H1 (cell line): ENCODE results near the gene LIPT2. TPM values are rescaled to one million over a fixed set of nuclear protein-coding genes. Genes with fewer than 3 reads are reported as not detected.

Experiments used
- CTCF ChIA-PET: fragments of 300-600 bp; sonication (Branson Sonifier 250); formaldehyde crosslinking; loops from one replicate; lab custom pipeline; 2021; ENCODE audit not compliant: partially characterized antibody; lab: Charles Lee
- POLR2A ChIA-PET: fragments of 300-600 bp; sonication (Branson Sonifier 250); formaldehyde crosslinking; loops from one replicate; lab custom pipeline; 2021; ENCODE audit warnings: inconsistent platforms; ENCODE audit not compliant: partially characterized antibody; lab: Charles Lee
- DNase-seq, 2 experiments: peaks; one replicate each; pipeline versions ENCODE4 v3.0.0 to v3.0.0-alpha.2; 2010 to 2022; ENCODE audit warnings: low spot score in 2 of 2, low read depth in 1 of 2, mixed read lengths in 1 of 2
- FAIRE-seq: peaks from 2 replicates; lab custom pipeline; 2011; peaks lifted over from hg19 to GRCh38; lab: Jason Lieb, UNC
- H2AFZ ChIP-seq: 2 replicates; pipeline ENCODE4 v1.8.1; 2012; ENCODE audit warnings: low read length, inconsistent platforms
- H2AK5ac ChIP-seq: 2 replicates; pipeline ENCODE4 v1.6.1; 2013; ENCODE audit warnings: low read depth, low read length
- H2BK120ac ChIP-seq: replicated peaks from 2 replicates; pipeline ENCODE3; 2013; ENCODE audit warnings: low read depth, low read length, inconsistent platforms
- H2BK12ac ChIP-seq: 2 replicates; pipeline ENCODE4 v1.6.1; 2013; ENCODE audit warnings: low read depth, low read length
- H2BK15ac ChIP-seq: 2 replicates; pipeline ENCODE4 v1.6.1; 2013; ENCODE audit warnings: low read length
- H2BK20ac ChIP-seq: 2 replicates; pipeline ENCODE4 v1.6.1; 2013; ENCODE audit warnings: low read length
- H2BK5ac ChIP-seq: 2 replicates; pipeline ENCODE4 v1.6.1; 2013; ENCODE audit warnings: low read depth, low read length
- H3K14ac ChIP-seq: 2 replicates; pipeline ENCODE4 v1.6.1; 2013; ENCODE audit warnings: inconsistent platforms; ENCODE audit not compliant: insufficient read length
- H3K18ac ChIP-seq: 2 replicates; pipeline ENCODE4 v1.6.1; 2013; ENCODE audit warnings: low read length; ENCODE audit errors: extremely low read depth
- H3K23ac ChIP-seq: 2 replicates; pipeline ENCODE4 v1.6.1; 2013; ENCODE audit warnings: inconsistent platforms; ENCODE audit not compliant: insufficient read length
- H3K23me2 ChIP-seq: 2 replicates; pipeline ENCODE4 v1.6.1; 2013; ENCODE audit warnings: low read depth, low read length
- H3K27ac ChIP-seq: 2 replicates; pipeline ENCODE4 v1.6.1; 2011; ENCODE audit warnings: low read depth, low read length, inconsistent platforms
- H3K27me3 ChIP-seq, 4 experiments: replicated peaks in 1 of 4; 1 replicate in 1 of 4; 2 replicates in 3 of 4; pipeline versions ENCODE4 v1.6.1 to v1.8.1; 2011 to 2013; ENCODE audit warnings: low read length in 3 of 4, mild to moderate bottlenecking in 3 of 4, inconsistent platforms in 2 of 4, mixed read lengths in 2 of 4, moderate library complexity in 1 of 4; ENCODE audit not compliant: control insufficient read depth in 3 of 4, insufficient read depth in 3 of 4; ENCODE audit errors: extremely low read depth in 1 of 4
- H3K36me3 ChIP-seq, 4 experiments: 2 replicates each; pipeline versions ENCODE4 v1.6.1 to v1.8.1; 2011 to 2013; ENCODE audit warnings: mild to moderate bottlenecking in 4 of 4, low read length in 3 of 4, moderate library complexity in 2 of 4, control low read depth in 1 of 4, inconsistent platforms in 1 of 4; ENCODE audit not compliant: insufficient read depth in 4 of 4, control insufficient read depth in 2 of 4
- H3K4ac ChIP-seq: replicated peaks from 2 replicates; pipeline ENCODE3; 2013; ENCODE audit warnings: low read length, low read depth, mixed read lengths, inconsistent platforms; ENCODE audit not compliant: insufficient read length
- H3K4me1 ChIP-seq, 4 experiments: replicated peaks in 1 of 4; 1 replicate in 1 of 4; 2 replicates in 3 of 4; pipeline versions ENCODE4 v1.6.1 to v1.8.1; 2011 to 2013; ENCODE audit warnings: low read length in 3 of 4, inconsistent platforms in 2 of 4, mixed read lengths in 1 of 4; ENCODE audit not compliant: insufficient read depth in 4 of 4, control insufficient read depth in 3 of 4
- H3K4me2 ChIP-seq, 2 experiments: 2 replicates each; pipeline versions ENCODE4 v1.6.1 to v1.8.1; 2011 to 2013; ENCODE audit warnings: low read depth in 2 of 2, low read length in 2 of 2, control low read depth in 1 of 2, inconsistent platforms in 1 of 2, mild to moderate bottlenecking in 1 of 2; ENCODE audit not compliant: insufficient read depth in 1 of 2
- H3K4me3 ChIP-seq, 4 experiments: fragments of 200-600, 300-600 bp in 1 of 4; sonication (generic), shearing (Covaris generic), sonication (Bioruptor Twin) in 1 of 4; 2 replicates each; pipeline versions ENCODE4 v1.5.1 to v1.8.1; 2011 to 2016; ENCODE audit warnings: low read length in 4 of 4, low read depth in 3 of 4, control low read depth in 2 of 4, inconsistent platforms in 2 of 4, mild to moderate bottlenecking in 2 of 4, mixed read lengths in 1 of 4, moderate library complexity in 1 of 4; ENCODE audit not compliant: insufficient read depth in 2 of 4; ENCODE audit errors: extremely low read depth in 1 of 4
- H3K56ac ChIP-seq: replicated peaks from 2 replicates; pipeline ENCODE3; 2013; ENCODE audit warnings: low read depth, mild to moderate bottlenecking, mixed read lengths, low read length, inconsistent platforms; ENCODE audit not compliant: insufficient read length
- H3K79me1 ChIP-seq: 2 replicates; pipeline ENCODE4 v1.6.1; 2013; ENCODE audit warnings: low read depth, low read length, control low read depth
- H3K79me2 ChIP-seq, 2 experiments: 2 replicates each; pipeline versions ENCODE4 v1.6.1 to v1.8.1; 2012 to 2013; ENCODE audit warnings: low read length in 2 of 2, mild to moderate bottlenecking in 2 of 2, inconsistent platforms in 1 of 2; ENCODE audit not compliant: insufficient read depth in 2 of 2, control insufficient read depth in 1 of 2
- H3K9ac ChIP-seq, 4 experiments: replicated peaks in 1 of 4; 1 replicate in 1 of 4; 2 replicates in 3 of 4; pipeline versions ENCODE4 v1.6.1 to v1.8.1; 2011 to 2013; ENCODE audit warnings: low read depth in 3 of 4, low read length in 3 of 4, control low read depth in 2 of 4, mild to moderate bottlenecking in 2 of 4, moderate library complexity in 2 of 4, inconsistent platforms in 1 of 4; ENCODE audit errors: extremely low read depth in 1 of 4
- H3K9me3 ChIP-seq, 2 experiments: 2 replicates each; pipeline versions ENCODE4 v1.6.1 to v1.8.1; 2012 to 2013; ENCODE audit warnings: mild to moderate bottlenecking in 2 of 2, moderate library complexity in 2 of 2, control low read depth in 1 of 2, inconsistent platforms in 1 of 2, low read depth in 1 of 2, low read length in 1 of 2, mixed read lengths in 1 of 2; ENCODE audit not compliant: insufficient read depth in 2 of 2
- H4K20me1 ChIP-seq, 2 experiments: replicated peaks in 1 of 2; 2 replicates each; pipeline versions ENCODE3 to v1.8.1; 2011 to 2013; ENCODE audit warnings: inconsistent platforms in 2 of 2, low read length in 2 of 2, mild to moderate bottlenecking in 1 of 2; ENCODE audit not compliant: insufficient read depth in 2 of 2, control insufficient read depth in 1 of 2
- H4K5ac ChIP-seq: 2 replicates; pipeline ENCODE4 v1.6.1; 2013; ENCODE audit warnings: low read length, low read depth, mixed read lengths, inconsistent platforms; ENCODE audit not compliant: insufficient read length
- H4K8ac ChIP-seq: 2 replicates; pipeline ENCODE4 v1.8.0; 2013; ENCODE audit warnings: mild to moderate bottlenecking, moderate library complexity, low read length, inconsistent platforms; ENCODE audit not compliant: insufficient read depth; ENCODE audit errors: extremely low read depth
- H4K91ac ChIP-seq: replicated peaks from 2 replicates; pipeline ENCODE3; 2013; ENCODE audit warnings: low read length, mixed read lengths, inconsistent platforms; ENCODE audit not compliant: insufficient read length
- BRCA1 ChIP-seq: IDR thresholded peaks from 2 replicates; pipeline ENCODE4 v1.6.1; 2012; ENCODE audit warnings: low read depth, low read length, improper control_type of control experiment
- CBX5 ChIP-seq: fragments of 300-800, 300-1000 bp; sonication (generic); IDR thresholded peaks from 2 replicates; pipeline ENCODE4 v1.7.1; 2016; ENCODE audit warnings: antibody characterized with exemption, low read length, low read depth
- CEBPB ChIP-seq: IDR thresholded peaks from 2 replicates; pipeline ENCODE4 v1.6.1; 2012; ENCODE audit warnings: low read depth, low read length
- CHD2 ChIP-seq: IDR thresholded peaks from 2 replicates; pipeline ENCODE4 v1.6.1; 2012; ENCODE audit warnings: low read length, improper control_type of control experiment
- FOSL1 ChIP-seq: IDR thresholded peaks from 2 replicates; pipeline ENCODE4 v1.6.1; 2011; ENCODE audit warnings: mild to moderate bottlenecking, low read depth, low read length, moderate library complexity; ENCODE audit not compliant: insufficient read depth
- JUN ChIP-seq: IDR thresholded peaks from 2 replicates; pipeline ENCODE4 v1.6.1; 2011; ENCODE audit warnings: low read depth, mild to moderate bottlenecking, improper control_type of control experiment, low read length
- RXRA ChIP-seq: IDR thresholded peaks from 2 replicates; pipeline ENCODE4 v1.6.1; 2011; ENCODE audit warnings: low read depth, mild to moderate bottlenecking, low read length, moderate library complexity; ENCODE audit not compliant: insufficient read depth
- SIN3A ChIP-seq, 2 experiments: IDR thresholded peaks in 1 of 2; conservative IDR thresholded peaks in 1 of 2; 2 replicates each; pipeline ENCODE4 v1.6.1; 2011 to 2012; ENCODE audit warnings: low read length in 2 of 2, improper control_type of control experiment in 1 of 2, low read depth in 1 of 2, mild to moderate bottlenecking in 1 of 2
- WGBS, 2 experiments: shearing (Covaris generic) in 1 of 2; methylation state at CpG; one replicate each; pipeline versions ENCODE4 v1.1.6 to v1.1.7; 2013 to 2015; ENCODE audit warnings: low lambda C conversion rate in 2 of 2, mixed read lengths in 2 of 2, inconsistent platforms in 1 of 2, low coverage in 1 of 2, missing lambda C conversion rate in 1 of 2; ENCODE audit not compliant: insufficient replicate concordance in 2 of 2, insufficient coverage in 1 of 2, insufficient read length in 1 of 2; ENCODE audit errors: extremely low coverage in 1 of 2, missing lambda C conversion rate in 1 of 2; 5-methylcytosine and 5-hydroxymethylcytosine counted together
- polyA plus RNA-seq, 7 experiments: library from polyadenylated mRNA; depleted of rRNA in 3 of 7; stranded (reverse) in 5 of 7; unstranded in 2 of 7; fragments of >200 nt in 5 of 7; fragments of 200-250 nt in 2 of 7; gene quantifications; 1 replicate in 5 of 7; 2 replicates in 1 of 7; 4 replicates in 1 of 7; pipeline versions ENCODE4 v1.2.1 to v1.2.3, GENCODE V29; 2011 to 2013; ENCODE audit warnings: missing spikeins in 2 of 7, mixed read lengths in 2 of 7
- total RNA-seq: library from RNA; stranded (reverse); fragmentation: NEBNext Ultra II Directional; extraction: Animal tissue kit (Norgen Biotek cat#: 25700); gene quantifications from 2 replicates; pipeline ENCODE4 v1.2.1, GENCODE V29; 2021
- TF ChIP-seq, protein P1 (sequence below): IDR thresholded peaks from 2 replicates; pipeline ENCODE4 v1.6.1; 2011; ENCODE audit warnings: low read depth, mild to moderate bottlenecking, low read length; ENCODE audit not compliant: insufficient read depth

LIPT2 gene
- total and polyA plus RNA-seq, 2 of the 8 experiments (the other 6 are each of a cell fraction or from before 2014, with no cell fraction given) = 6.4 to 16.7 TPM

DNA sequence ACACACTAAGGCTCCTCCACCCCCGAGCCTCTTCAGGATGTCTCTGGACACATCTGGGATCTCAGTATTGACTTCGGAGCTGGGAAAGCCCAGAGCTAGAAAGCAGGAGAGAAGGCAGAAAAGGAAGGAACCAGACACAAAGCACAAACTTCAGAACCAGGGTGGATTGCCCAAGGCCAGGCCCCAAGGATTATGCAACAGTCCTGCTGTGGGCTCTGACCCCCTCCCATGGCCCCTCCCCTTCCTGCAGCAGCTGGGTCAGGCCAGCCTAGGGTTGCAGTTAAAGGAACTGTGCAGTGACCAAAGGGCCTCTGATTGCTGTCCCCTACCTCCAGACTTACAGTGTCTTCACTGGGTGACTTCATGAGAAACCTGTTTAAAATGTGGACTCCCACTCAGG is 31.5 kb downstream of the LIPT2 start:
- H3K56ac ChIP-seq = no peak overlapping the region
- H2BK15ac ChIP-seq = no peak overlapping the region
- peaks cover 0 to 4% (median 0%) of the 10 kb centered on the region in 4 experiments; a peak in 3 of 7 replicates for H3K27me3 ChIP-seq
- peak overlapping the region; percentile 67 for H2AFZ ChIP-seq
- no peak overlapping the region for H2BK12ac ChIP-seq
- no peak overlapping the region for H4K91ac ChIP-seq
- ChIA-PET POLR2A (interaction anchor here (1.3 kb wide), 1 partner anchor 31 kb away, joined by 5 read pairs; the partner anchor contains the start of gene LIPT2), CTCF (interaction anchor here (0.6 to 5.3 kb wide), 6 partner anchors 9 to 110 kb away, joined by 3 to 42 read pairs (median 6); partner anchors contain the start of gene PGM2L1)
- peaks cover 0 to 8% (median 4%) of the 10 kb centered on the region in 4 experiments; a peak in 5 of 7 replicates for H3K4me1 ChIP-seq
- TF ChIP-seq CBX5 = no peak
- TF ChIP-seq RXRA = no peak
- TF ChIP-seq CEBPB = peak; percentile 96
- TF ChIP-seq BRCA1 = no peak
- TF ChIP-seq FOSL1 = no peak
- no peak for TF ChIP-seq CHD2
- TF ChIP-seq, protein P1, sequence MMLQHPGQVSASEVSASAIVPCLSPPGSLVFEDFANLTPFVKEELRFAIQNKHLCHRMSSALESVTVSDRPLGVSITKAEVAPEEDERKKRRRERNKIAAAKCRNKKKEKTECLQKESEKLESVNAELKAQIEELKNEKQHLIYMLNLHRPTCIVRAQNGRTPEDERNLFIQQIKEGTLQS = 0 out of 2 replicates have a peak, but pooled peaks have one; percentile 19
- TF ChIP-seq SIN3A (conservative IDR thresholded peaks at IDR 0.05 in 1 of 2, IDR thresholded peaks at IDR 0.05 in 1 of 2; ENCODE audit: low read depth in 1 of 2, low read length in 2 of 2) = no peak
- TF ChIP-seq JUN = no peak
- no peak overlapping the region for H3K18ac ChIP-seq
- no peak overlapping the region for H2AK5ac ChIP-seq
- H4K20me1 ChIP-seq = no peaks in the 10 kb centered on the region
- no peak overlapping the region for H3K9ac ChIP-seq
- H3K23me2 ChIP-seq = no peaks in the 10 kb centered on the region; the same call in 1 of the 2 replicates
- H3K4ac ChIP-seq = no peak overlapping the region
- H4K8ac ChIP-seq = no peak overlapping the region
- no peaks in the 10 kb centered on the region for H3K79me2 ChIP-seq
- no peak overlapping the region for H3K14ac ChIP-seq
- 83% methylated on average over 2 of the region's 2 CpGs; no CpG with 5 or more reads in 1 of the 2 experiments for WGBS, 2 experiments
- H3K27ac ChIP-seq = peak overlapping the region; percentile 10; the same call in 1 of the 2 replicates
- no peak overlapping the region for H3K4me3 ChIP-seq
- FAIRE-seq = no peak
- no peak for DNase-seq
- no peaks in the 10 kb centered on the region for H3K9me3 ChIP-seq
- no peak overlapping the region; a peak in 1 of 4 replicates for H3K4me2 ChIP-seq
- H2BK20ac ChIP-seq = no peak overlapping the region
- no peaks in the 10 kb centered on the region for H3K79me1 ChIP-seq
- H2BK120ac ChIP-seq = no peak overlapping the region
- H4K5ac ChIP-seq = no peak overlapping the region
- no peaks in the 10 kb centered on the region for H3K36me3 ChIP-seq
- no peak overlapping the region for H2BK5ac ChIP-seq
- no peak overlapping the region for H3K23ac ChIP-seq
